ENCODE results near the gene ALLC. TPM values are rescaled to one million over a fixed set of nuclear protein-coding genes. Genes with fewer than 3 reads are reported as not detected.

ALLC gene
- total RNA-seq, 1 experiment from 2014 or later = not detected

GRCh38 chr2:3647246-3647645 lies 10.8 kb upstream of the ALLC start:
- H3K9me3 Mint-ChIP-seq (ENCODE audit: unreplicated experiment) = no peaks in the 10 kb centered on the region
- intact Hi-C loops (cut with micrococcal nuclease) = no loop called here
- no peak overlapping the region for H3K27ac Mint-ChIP-seq (ENCODE audit: low read depth, unreplicated experiment)
- H3K4me1 Mint-ChIP-seq (ENCODE audit: insufficient read depth, unreplicated experiment) = peaks cover 7% of the 10 kb centered on the region
- H3K36me3 Mint-ChIP-seq (ENCODE audit: insufficient read depth, unreplicated experiment) = no peaks in the 10 kb centered on the region
- TF ChIP-seq, protein P1, sequence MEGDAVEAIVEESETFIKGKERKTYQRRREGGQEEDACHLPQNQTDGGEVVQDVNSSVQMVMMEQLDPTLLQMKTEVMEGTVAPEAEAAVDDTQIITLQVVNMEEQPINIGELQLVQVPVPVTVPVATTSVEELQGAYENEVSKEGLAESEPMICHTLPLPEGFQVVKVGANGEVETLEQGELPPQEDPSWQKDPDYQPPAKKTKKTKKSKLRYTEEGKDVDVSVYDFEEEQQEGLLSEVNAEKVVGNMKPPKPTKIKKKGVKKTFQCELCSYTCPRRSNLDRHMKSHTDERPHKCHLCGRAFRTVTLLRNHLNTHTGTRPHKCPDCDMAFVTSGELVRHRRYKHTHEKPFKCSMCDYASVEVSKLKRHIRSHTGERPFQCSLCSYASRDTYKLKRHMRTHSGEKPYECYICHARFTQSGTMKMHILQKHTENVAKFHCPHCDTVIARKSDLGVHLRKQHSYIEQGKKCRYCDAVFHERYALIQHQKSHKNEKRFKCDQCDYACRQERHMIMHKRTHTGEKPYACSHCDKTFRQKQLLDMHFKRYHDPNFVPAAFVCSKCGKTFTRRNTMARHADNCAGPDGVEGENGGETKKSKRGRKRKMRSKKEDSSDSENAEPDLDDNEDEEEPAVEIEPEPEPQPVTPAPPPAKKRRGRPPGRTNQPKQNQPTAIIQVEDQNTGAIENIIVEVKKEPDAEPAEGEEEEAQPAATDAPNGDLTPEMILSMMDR (IDR thresholded peaks at IDR 0.05; ENCODE audit: unreplicated experiment) = no peak
- BruUV-seq (replicated peaks) = no TSS peak
- no peak overlapping the region for H3K4me3 Mint-ChIP-seq (ENCODE audit: unreplicated experiment)
- no peaks in the 10 kb centered on the region for H3K27me3 Mint-ChIP-seq (ENCODE audit: insufficient read depth, unreplicated experiment)
- POLR2A ChIA-PET = no interaction called here
- no peak for DNase-seq (ENCODE audit: unreplicated experiment)
- CTCF ChIA-PET = no interaction called here

DNA sequence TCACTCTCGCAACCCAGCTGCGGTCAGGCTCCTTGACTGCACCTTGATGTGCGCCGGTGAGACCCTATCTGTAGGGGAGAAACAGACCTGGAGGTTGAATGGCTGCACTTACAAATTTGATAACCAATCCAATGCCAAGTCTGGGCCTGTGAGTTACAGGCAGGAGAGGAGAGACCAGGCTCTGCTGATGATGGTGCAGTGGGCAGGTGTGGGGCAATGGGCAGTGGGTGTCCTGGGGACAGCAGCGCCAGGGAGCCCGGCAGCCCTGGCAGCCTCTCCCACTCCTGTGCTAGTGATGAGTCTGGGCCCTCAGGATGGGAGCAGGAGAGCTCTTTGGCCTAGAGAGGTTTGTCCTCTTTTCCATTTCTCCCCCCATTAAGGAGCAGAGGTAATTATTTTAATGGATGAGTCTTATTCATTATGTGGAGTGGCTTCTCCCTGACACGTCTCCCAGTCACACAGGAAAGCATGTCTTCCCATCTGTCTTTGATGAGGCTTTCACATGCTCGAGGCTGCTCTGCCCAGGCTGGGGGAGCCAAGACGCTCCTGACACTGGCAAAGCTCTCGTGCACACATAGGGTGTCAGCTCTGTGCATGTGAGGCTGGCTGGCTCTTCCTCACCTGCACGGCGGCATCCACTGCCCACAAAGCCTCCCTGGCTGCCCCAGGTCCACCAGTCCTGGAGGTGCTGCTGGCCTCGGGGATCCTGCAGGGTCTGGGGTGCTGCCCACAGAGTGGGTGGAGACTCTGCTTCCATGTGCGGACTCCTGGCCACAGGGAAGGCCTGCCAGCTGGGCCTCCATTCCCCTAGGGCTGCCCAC lies 10.0 kb upstream of the ALLC start:
- no peaks in the 10 kb centered on the region for H3K9me3 Mint-ChIP-seq (ENCODE audit: unreplicated experiment)
- TF ChIP-seq, protein P1 (IDR thresholded peaks at IDR 0.05; ENCODE audit: unreplicated experiment) = no peak
- peaks cover 7% of the 10 kb centered on the region for H3K4me1 Mint-ChIP-seq (ENCODE audit: insufficient read depth, unreplicated experiment)
- no peak overlapping the region for H3K4me3 Mint-ChIP-seq (ENCODE audit: unreplicated experiment)
- intact Hi-C loops (cut with micrococcal nuclease) = no loop called here
- CTCF ChIA-PET = no interaction called here
- no peaks in the 10 kb centered on the region for H3K27me3 Mint-ChIP-seq (ENCODE audit: insufficient read depth, unreplicated experiment)
- POLR2A ChIA-PET = no interaction called here
- H3K27ac Mint-ChIP-seq (ENCODE audit: low read depth, unreplicated experiment) = no peak overlapping the region
- BruUV-seq (replicated peaks) = no TSS peak
- no peaks in the 10 kb centered on the region for H3K36me3 Mint-ChIP-seq (ENCODE audit: insufficient read depth, unreplicated experiment)
- no peak for DNase-seq (ENCODE audit: unreplicated experiment)

DNA sequence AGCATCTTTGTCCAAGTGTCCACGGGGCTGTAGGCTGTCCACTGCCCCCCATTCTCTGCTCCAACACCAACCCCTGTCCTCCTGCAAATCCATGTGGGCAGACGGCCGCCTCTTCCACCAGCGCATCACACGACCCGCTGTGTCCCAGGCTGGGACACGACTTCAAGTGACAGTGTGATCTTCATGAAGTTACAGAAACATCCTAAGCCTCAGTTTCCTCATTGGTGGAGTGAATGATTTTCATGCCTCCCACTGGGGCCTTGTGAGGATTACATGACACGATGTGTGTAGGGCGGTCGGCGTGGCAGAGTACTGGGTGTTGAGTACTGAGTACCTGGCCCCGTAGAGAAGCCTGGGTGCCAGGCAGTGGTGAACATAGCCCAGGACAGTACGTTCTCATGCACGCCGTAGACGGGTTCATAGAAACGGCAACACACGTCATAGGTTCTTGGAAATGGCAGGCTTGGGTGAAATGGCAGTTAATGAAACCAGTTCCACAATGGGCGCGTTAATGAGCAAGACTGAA lies 9.3 kb upstream of the ALLC start:
- no peaks in the 10 kb centered on the region for H3K27me3 Mint-ChIP-seq (ENCODE audit: insufficient read depth, unreplicated experiment)
- DNase-seq (ENCODE audit: unreplicated experiment) = no peak
- POLR2A ChIA-PET = no interaction called here
- H3K4me1 Mint-ChIP-seq (ENCODE audit: insufficient read depth, unreplicated experiment) = peaks cover 7% of the 10 kb centered on the region
- no TSS peak for BruUV-seq (replicated peaks)
- no peak overlapping the region for H3K27ac Mint-ChIP-seq (ENCODE audit: low read depth, unreplicated experiment)
- no peak overlapping the region for H3K4me3 Mint-ChIP-seq (ENCODE audit: unreplicated experiment)
- TF ChIP-seq, protein P1 (IDR thresholded peaks at IDR 0.05; ENCODE audit: unreplicated experiment) = no peak
- H3K36me3 Mint-ChIP-seq (ENCODE audit: insufficient read depth, unreplicated experiment) = no peaks in the 10 kb centered on the region
- intact Hi-C loops (cut with micrococcal nuclease) = no loop called here
- CTCF ChIA-PET = no interaction called here
- H3K9me3 Mint-ChIP-seq (ENCODE audit: unreplicated experiment) = no peaks in the 10 kb centered on the region

DNA sequence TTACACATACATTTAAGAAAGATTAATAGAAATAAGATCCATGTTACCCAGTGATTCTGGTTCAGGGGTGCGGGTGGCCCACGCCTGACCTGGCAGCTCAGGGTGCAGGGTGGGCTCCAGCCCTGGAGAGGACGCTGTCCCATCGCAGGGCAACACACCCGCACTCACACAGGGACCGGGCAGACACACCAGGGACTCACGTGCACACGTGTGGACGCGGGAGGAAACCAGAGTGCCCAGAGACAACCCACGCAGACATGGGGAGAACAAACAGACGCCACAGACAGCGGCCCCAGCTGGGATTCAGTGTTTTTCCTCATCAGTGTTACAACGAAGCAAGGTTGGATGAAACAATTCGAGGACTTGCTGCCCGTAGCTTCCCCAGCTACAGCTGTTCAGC lies 8.4 kb upstream of the ALLC start:
- TF ChIP-seq, protein P1 (IDR thresholded peaks at IDR 0.05; ENCODE audit: unreplicated experiment) = no peak
- H3K27ac Mint-ChIP-seq (ENCODE audit: low read depth, unreplicated experiment) = no peak overlapping the region
- no peaks in the 10 kb centered on the region for H3K27me3 Mint-ChIP-seq (ENCODE audit: insufficient read depth, unreplicated experiment)
- intact Hi-C loops (cut with micrococcal nuclease) = no loop called here
- peaks cover 7% of the 10 kb centered on the region for H3K4me1 Mint-ChIP-seq (ENCODE audit: insufficient read depth, unreplicated experiment)
- no peak overlapping the region for H3K4me3 Mint-ChIP-seq (ENCODE audit: unreplicated experiment)
- BruUV-seq (replicated peaks) = no TSS peak
- H3K36me3 Mint-ChIP-seq (ENCODE audit: insufficient read depth, unreplicated experiment) = no peaks in the 10 kb centered on the region
- ChIA-PET POLR2A (interaction anchor here (2.1 kb wide), 1 partner anchor 91 kb away, joined by 7 read pairs; the partner anchor contains the start of gene RNASEH1), CTCF (interaction anchor here (1.0 to 5.1 kb wide), 5 partner anchors 13 to 226 kb away, joined by 3 to 25 read pairs (median 16); no protein-coding TSS in a partner anchor)
- DNase-seq (ENCODE audit: unreplicated experiment) = no peak
- no peaks in the 10 kb centered on the region for H3K9me3 Mint-ChIP-seq (ENCODE audit: unreplicated experiment)

Data from MCF 10A (cell line).